GM21717 (cell line): ENCODE results near the gene TRPM4.
"Not testable (repeated sequence)": the region's sequence is repeated elsewhere in the genome, so short reads cannot be mapped to it uniquely, and the experiment has no call there.

ENCODE experiments used
- ATAC-seq: cut with Tn5 transposase; IDR thresholded peaks from one replicate; pipeline ENCODE4 v1.9.1; 2021; ENCODE audit warnings: mild to moderate bottlenecking, moderate library complexity; ENCODE audit not compliant: unreplicated experiment

TRPM4 gene

DNA sequence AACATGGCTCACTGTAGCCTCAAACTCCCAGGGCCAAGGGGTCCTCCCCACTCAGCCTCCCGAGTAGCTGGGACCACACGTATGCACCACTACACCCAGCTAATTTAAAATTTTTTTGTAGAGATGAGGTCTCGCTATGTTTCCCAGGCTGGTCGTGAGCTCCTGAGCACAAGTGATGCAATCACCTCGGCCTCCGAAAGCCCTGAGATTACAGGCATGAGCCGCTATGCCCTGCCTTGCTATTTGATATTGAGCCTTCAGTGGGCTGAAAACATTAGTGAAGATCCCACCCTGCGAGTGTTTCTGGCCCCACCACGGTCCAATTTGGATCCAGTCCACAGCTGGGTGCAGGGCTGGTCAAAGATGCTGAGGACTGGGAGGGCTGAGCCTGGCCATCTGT is 65.9 kb downstream of the TRPM4 start:
- no peak for ATAC-seq

DNA sequence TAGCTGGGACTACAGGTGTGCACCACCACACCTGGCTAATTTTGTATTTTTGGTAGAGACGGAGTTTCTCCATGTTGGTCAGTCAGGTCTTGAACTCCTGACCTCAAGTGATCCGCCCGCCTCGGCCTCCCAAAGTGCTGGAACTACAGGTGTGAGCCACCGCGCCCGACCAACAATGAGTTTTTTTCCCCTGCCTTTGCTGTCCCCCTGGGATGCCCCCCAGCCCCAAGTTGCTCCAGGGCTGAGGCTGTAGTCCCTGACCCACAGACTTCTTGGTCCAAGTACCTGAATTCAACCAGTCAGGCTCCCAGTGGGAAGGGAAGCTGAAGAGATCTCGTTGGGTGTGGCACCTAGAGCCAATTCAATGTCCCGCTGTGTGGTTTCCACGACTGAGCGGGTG is 66.8 kb downstream of the TRPM4 start:
- ATAC-seq, result not testable (repeated sequence)

DNA sequence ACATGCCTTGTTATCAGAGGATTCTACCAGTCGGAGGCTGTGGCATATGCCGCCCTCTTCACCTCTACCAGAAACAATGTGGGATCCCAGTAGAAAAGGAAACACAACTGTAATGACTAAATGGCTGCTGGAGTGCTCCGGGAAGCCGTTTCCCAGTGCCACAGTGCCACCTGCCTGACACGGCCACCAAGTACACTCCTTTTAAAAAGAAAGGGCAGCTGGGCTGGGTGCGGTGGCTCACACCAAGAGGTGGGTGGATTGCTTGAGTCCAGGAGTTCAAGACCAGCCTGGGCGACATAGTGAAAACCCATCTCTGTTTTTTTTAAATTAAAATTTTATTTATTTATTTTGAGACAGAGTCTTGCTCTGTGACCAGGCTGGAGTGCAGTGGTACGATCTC is 67.3 kb downstream of the TRPM4 start:
- ATAC-seq, result no peak

DNA sequence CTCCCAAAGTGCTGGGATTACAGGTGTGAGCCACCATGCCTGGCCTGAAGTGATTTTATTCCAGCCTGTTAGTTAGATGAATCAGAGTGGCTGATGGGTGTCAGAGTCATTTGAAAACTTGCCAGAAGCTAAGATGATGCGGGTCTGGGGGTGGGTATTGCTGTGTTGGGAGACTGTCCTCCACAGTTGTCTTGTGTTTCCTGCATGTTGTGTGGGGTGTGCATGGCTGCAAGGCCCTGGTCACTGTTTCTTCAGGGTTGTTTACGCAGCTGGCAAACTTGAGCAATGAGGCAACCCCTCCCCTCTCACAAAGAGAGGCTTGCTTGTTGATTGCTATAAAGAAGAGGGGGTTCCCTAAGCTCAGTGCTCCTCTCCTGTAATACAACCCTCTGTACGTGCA is 71.8 kb downstream of the TRPM4 start:
- ATAC-seq, result no peak

DNA sequence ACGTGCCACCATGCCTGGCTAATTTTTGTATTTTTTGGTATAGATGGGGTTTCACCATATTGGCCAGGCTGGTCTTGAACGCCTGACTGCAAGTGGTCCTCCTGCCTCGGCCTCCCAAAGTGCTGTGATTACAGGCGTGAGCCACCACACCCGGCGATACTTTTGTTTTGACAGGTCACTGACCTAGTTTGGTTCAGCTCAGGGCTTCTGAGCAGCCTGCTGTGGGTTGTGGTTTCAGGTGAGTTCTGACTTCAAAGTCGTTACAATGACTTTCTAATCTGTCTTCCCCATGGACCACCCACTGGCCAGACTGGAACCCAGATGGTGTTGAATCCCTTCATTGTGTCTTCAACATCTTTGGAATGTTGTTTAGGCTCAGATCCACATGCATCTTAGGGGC is 73.8 kb downstream of the TRPM4 start:
- no peak for ATAC-seq

DNA sequence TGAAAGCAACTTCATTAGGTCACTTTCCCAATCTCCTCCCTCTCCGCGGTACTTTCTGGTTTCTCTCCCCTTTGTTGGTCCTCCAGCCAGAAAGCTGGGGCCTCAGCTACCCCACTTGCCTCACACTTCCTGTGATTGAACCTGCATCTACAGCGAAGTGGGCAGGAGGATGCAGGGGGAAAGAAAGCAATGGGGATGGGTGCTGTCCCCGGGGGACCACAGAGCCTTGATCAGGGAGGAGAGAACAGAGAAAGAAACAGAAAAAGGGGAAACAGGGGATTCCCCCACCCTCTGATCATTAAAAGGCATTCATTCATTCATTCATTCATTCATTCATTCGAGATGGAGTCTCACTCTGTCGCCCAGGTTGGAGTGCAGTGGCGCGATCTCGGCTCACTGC is 74.2 kb downstream of the TRPM4 start:
- ATAC-seq, result no peak

DNA sequence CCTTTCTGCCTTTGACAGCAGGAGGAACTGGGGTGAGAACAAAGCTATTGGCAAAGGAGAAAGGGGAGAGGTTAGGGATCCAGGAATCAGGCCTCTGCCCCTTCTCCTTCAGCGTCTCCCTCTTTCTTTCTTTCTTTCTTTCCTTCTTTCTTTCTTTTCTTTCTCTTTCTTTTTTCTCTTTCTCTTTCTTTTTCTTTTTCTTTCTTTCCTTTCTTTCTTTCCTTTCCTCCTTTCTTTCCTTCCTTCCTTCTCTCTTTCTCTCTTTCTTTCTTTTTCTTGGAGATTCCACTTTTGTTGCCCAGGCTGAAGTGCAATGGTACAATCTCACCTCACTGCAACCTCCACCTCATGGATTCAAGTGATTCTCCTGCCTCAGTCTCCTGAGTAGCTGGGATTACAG is 75.6 kb downstream of the TRPM4 start:
- no peak for ATAC-seq

DNA sequence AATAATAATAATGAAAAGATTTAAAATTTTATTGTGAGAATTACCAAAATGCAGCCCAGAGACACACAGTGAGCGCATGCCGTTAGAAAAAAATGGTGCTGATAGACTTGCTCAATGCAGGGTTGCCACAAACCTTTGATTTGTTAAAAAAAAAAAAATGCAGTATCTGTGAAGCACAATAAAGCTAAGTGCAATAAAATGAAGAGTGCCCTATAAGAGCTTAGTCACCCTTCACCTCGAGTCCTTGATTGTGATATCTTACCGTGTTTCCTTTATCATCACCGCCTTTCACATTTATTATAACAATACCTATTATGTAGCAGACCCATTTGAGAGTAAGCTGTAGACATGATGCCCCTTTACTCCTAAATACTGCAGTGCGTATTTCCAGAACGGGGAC is 84.2 kb downstream of the TRPM4 start:
- no peak for ATAC-seq

DNA sequence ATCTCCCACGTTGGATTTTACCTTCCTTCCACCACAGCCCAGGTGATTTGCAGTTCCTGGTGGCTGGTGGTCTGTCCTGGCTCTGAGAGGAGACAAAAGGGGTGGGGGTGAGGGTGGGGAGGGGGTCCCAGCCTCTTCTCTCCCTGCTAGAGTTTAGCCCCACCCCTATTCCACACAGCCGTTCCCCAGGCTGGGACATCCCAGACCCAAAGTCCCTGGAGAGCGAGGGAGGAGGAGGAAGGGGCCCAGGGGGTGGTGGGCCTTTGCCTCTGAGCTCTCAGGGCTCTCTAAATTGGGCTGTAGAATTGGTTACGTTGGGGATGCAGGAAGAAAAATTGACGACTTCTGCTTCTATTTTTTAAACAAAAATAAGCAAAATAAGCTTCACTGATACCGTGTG is 85.5 kb downstream of the TRPM4 start:
- no peak for ATAC-seq

DNA sequence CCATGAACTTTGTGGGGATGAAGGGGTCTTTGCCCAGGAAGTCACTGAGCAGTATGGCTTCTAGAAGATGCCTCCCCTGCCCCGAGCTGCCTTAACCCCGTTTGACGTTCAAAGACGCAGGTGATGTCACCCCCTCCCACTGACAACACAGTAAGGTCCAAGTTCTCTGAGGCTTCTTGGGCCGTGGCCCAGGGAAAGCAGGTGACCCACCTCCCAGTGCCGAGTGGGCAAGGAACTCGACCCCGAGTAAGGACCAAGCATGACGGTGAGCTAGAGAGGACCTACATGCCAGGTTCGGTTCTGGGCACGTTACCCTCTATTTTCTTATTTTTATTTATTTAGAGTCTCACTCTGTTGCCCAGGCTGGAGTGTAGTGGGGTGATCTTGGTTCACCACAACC is 86.1 kb downstream of the TRPM4 start:
- ATAC-seq, result no peak

DNA sequence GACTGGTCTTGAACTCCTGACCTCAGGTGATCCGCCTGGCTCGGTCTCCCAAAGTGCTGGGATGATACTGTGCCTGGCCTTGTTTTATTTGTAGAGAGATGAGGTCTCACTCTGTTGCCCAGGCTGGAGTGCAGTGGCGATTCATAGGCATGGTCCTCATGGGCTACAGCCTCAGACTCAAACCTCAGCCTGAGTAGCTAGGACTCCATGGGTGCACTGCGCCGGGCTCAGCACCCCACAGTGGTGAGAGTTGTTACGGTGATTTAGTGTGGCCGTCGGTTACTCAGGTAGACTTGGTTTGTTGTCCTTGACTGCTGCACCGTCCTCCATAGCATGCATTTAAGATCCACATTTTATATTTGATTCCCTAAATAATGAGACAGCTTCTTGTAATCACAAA is 86.7 kb downstream of the TRPM4 start:
- ATAC-seq, result no peak

DNA sequence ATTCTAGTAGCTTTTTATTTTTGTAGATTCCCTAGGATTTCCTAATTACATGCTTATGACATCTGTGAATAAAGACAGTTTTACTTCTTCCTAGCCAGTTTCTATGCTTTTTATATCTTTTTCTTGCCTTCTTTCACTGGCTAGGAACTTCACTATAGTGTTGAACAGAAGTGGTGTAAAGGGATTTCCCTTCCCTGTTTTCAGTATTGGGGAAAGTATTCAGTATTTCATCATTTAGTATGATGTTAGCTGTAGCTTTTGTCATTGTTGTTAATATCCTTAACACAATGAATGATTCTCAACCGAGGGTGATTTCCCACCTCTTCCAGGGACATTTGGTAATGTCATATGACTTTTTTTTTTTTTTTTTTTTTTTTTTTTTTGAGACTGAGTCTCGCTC is 90.1 kb downstream of the TRPM4 start:
- no peak for ATAC-seq

DNA sequence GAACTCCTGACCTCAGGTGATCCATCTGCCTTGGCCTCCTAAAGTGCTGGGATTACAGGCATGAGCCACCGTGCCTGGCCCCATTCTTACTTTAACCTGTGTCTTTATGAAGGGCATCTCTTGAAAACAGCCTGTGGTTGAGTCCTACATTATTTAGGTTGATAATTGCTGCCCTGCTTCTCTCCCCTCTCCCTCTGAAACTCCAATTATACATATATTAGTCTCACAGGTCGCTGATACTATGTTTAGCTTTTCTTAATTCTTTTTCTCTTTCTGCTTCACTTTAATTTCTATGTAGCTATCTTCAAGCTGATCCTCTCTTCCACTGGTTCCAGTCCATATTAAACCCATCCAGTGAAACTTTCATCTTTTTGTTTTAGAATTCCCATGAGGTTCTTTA is 92.3 kb downstream of the TRPM4 start:
- no peak for ATAC-seq

DNA sequence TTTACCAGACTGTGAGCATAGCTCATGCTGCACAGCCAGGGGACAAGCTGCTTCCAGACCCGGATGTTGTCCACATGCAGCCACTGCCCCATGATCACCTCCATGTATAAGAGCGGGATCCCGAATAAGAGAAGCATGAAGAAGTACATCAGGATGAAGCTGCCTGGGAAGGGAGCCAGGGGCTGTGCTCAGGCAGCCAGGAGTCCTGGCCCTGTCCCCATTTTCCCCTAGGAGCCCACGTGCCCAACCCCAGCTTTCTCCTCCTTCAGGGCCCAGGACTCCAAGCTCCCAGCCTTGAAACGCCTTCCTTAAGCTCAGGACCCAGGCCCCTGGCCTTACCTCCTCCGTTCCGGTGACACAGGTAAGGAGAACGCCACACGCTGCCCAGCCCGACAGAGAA is 98.1 kb downstream of the TRPM4 start:
- ATAC-seq, result no peak

DNA sequence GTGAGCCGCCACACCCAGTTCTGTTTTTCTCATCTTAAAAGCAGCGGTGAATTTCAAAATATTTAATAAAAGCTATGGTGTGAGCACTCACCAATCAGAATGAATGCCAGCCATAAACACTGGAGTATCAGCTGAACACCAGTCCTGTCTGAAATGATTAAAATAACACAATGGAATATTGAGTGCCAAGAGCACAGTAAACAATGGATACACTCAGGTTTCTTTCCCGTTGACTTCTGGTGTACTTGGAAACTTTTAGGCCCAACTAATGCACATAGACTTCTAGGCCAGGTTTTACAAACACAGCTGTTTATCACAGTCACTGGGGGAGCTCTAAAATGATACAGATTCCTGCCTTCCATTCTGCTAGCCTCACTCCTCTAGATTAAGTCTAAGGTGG is 99.1 kb downstream of the TRPM4 start:
- no peak for ATAC-seq
